ENCODE measurements around the gene TNFSF15.

TNFSF15 gene

DNA sequence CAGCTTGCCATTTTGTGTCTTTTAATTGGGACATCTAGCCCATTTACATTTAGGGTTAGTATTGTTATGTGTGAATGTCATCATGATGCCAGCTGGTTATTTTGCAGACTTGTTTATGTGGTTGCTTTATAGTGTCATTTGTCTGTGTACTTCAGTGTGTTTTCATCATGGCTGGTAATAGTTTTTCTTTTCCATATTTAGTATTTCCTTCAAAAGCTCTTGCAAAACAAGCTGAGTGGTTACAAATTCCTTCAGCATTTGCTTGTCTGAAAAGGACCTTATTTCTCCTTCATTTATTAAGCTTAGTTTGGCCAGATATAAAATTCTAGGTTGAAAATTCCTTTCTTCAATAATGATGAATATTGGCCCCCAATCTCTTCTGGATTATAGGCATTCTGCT is 28.5 kb upstream of the TNFSF15 start:
- H3K4me3 Mint-ChIP-seq = no peak overlapping the region
- H3K36me3 Mint-ChIP-seq = no peaks in the 10 kb centered on the region
- H3K9me3 Mint-ChIP-seq = no peaks in the 10 kb centered on the region
- ATAC-seq (ENCODE audit: low read depth) = no peak
- DNase-seq (ENCODE audit: low spot score in 2 of 2) = no peak
- H3K27me3 Mint-ChIP-seq = peaks cover 5% of the 10 kb centered on the region
- H3K4me1 Mint-ChIP-seq = no peaks in the 10 kb centered on the region
- no peak overlapping the region for H3K27ac Mint-ChIP-seq

DNA sequence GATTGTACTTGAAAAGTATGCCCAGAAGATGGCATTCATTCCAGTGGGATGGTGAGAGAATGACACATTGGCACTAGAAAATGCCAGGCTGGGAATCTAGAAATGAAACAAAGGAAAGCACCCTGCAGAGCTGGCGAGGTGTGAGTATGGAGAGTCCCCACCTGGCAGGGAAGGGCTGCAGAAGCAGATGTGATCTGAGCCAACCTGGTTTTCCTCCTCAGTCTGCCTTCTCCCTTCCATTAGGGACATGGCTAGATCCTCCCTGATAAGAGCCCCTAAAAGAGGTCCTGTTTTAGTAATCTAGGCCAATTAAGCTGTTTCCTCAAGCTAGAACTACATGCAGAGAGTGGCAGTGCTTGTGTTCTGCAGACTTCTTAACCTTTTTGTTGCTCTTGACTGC is 24.7 kb upstream of the TNFSF15 start:
- H3K4me3 Mint-ChIP-seq = no peak overlapping the region
- no peaks in the 10 kb centered on the region for H3K9me3 Mint-ChIP-seq
- DNase-seq (ENCODE audit: low spot score in 2 of 2) = no peak
- H3K4me1 Mint-ChIP-seq = peaks cover 4% of the 10 kb centered on the region
- H3K27ac Mint-ChIP-seq = no peak overlapping the region
- no peak for ATAC-seq (ENCODE audit: low read depth)
- H3K36me3 Mint-ChIP-seq = no peaks in the 10 kb centered on the region
- peaks cover 4% of the 10 kb centered on the region for H3K27me3 Mint-ChIP-seq

DNA sequence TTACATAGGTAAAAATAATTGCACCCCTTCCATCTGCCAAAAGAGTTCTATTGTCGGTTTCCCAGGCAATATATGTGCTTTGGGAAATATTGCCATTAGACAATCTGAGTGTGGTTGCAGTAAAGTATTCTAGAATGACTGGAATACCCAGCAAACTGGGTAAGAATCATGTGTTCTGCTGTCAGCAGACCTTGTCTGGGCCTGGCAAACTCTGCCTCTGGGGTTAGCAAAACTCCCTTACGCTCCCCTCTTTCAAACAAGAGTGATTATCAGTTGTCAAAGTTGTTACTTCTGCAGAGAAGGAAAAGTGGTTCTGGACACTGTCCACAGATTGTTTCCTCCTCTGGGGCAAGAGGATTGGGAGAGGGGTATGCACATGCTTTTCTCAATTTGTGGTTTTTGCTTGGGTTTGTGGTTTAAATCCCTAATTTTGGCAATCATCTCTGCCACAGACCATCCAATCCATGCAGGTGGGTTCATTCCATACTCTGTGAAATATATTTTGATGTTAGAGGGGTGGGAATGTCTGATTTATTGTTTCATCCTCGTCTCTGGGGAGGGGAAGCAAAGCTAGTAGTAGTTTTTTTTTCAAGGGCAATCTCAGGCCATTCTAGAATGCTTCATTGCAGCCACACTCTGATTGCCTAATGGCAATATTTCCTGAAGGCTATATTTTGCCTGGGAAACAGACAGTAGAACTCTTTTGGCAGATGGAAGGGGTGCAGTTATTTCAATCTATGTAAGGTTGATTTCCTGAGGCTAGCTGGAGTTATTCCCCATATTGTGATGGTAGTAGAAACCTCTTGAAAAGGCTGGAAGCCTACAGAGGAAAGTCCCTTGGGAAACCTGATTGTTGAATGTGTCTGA is 24.0 kb upstream of the TNFSF15 start:
- Mint-ChIP-seq H3K36me3 (no peaks in the 10 kb centered on the region), H3K4me1 (peaks cover 4% of the 10 kb centered on the region), H3K4me3 (no peak overlapping the region), H3K27me3 (peaks cover 4% of the 10 kb centered on the region), H3K9me3 (no peaks in the 10 kb centered on the region), H3K27ac (no peak overlapping the region)
- DNase-seq (ENCODE audit: low spot score in 2 of 2) = no peak
- no peak for ATAC-seq (ENCODE audit: low read depth)

DNA sequence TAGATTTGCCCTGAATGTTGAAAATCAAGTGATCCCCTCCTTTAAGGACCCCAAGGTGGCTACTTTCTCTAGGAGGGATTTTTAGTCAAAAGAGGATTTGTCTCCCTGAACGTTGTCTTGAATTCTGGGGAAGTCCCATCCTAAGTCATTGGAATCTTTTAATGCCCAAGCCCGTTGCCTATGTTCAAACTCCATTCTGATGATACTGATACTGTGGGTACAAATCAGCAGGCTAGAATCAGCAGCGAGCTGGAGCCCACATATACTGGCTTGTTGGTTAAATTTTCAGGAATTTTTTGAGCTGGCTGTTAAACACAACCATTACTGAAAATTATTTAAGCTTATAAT is 22.4 kb upstream of the TNFSF15 start:
- DNase-seq (ENCODE audit: low spot score in 2 of 2) = no peak
- Mint-ChIP-seq H3K36me3 (no peaks in the 10 kb centered on the region), H3K27ac (no peak overlapping the region), H3K4me3 (no peak overlapping the region), H3K9me3 (no peaks in the 10 kb centered on the region), H3K4me1 (peaks cover 4% of the 10 kb centered on the region), H3K27me3 (peaks cover 4% of the 10 kb centered on the region)
- ATAC-seq (ENCODE audit: low read depth) = no peak

DNA sequence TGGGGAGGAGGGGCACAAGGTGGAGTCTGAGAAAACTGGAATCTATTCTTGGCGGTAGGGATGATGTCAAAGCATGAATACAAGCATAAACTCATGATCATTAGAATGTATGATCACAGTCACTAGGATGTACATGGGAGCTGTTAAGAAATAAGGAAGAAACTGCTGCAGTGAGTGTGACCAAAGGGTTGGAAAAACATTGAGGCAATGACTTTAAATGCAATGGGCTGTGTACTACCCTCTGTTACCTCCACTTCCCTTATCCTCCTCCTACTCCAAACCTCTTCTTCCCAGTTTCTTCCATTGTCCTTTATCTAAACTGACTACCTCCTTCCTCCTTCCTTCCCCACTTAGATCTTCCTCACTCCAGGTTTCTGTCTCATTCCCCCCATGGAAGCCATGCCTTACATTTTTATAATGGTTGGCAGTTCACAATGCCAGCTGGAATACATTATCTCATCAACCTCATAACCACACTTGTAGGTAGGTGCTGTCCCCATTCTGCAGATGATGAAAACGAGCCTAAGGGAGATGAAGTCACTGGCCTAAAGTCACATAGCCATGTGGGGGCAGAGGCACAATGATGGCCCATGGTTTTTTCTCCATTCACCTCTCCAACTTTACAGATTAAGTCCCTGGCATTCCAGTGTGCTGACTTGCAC is 21.9 kb upstream of the TNFSF15 start:
- no peak overlapping the region for H3K27ac Mint-ChIP-seq
- no peak for ATAC-seq (ENCODE audit: low read depth)
- DNase-seq (ENCODE audit: low spot score in 2 of 2) = no peak
- peaks cover 4% of the 10 kb centered on the region for H3K4me1 Mint-ChIP-seq
- no peaks in the 10 kb centered on the region for H3K9me3 Mint-ChIP-seq
- H3K36me3 Mint-ChIP-seq = no peaks in the 10 kb centered on the region
- H3K27me3 Mint-ChIP-seq = peaks cover 4% of the 10 kb centered on the region
- H3K4me3 Mint-ChIP-seq = no peak overlapping the region

DNA sequence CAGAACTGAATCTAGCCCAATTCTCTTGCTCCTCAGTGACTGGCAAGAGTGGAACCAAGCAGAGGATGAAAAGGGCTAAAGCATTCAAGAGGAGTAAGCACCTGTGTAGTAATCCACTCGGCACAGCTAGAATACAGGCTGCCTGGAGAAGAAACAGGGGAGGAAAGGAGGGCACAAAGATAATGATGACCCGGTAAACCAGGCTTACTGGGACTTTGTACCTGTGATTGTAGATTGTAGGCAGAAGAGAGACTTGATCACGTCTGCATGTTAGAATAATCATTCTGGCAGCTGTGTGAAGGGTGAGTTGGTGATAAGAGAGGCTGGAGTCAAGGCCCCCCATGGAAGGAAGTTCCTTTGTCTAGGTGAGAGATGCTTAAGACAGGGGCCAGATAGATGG is 20.6 kb upstream of the TNFSF15 start:
- Mint-ChIP-seq H3K4me3 (no peak overlapping the region), H3K27ac (no peak overlapping the region), H3K27me3 (peaks cover 7% of the 10 kb centered on the region), H3K4me1 (peaks cover 8% of the 10 kb centered on the region), H3K9me3 (no peaks in the 10 kb centered on the region), H3K36me3 (no peaks in the 10 kb centered on the region)
- DNase-seq (ENCODE audit: low spot score in 2 of 2) = no peak
- ATAC-seq (ENCODE audit: low read depth) = no peak

DNA sequence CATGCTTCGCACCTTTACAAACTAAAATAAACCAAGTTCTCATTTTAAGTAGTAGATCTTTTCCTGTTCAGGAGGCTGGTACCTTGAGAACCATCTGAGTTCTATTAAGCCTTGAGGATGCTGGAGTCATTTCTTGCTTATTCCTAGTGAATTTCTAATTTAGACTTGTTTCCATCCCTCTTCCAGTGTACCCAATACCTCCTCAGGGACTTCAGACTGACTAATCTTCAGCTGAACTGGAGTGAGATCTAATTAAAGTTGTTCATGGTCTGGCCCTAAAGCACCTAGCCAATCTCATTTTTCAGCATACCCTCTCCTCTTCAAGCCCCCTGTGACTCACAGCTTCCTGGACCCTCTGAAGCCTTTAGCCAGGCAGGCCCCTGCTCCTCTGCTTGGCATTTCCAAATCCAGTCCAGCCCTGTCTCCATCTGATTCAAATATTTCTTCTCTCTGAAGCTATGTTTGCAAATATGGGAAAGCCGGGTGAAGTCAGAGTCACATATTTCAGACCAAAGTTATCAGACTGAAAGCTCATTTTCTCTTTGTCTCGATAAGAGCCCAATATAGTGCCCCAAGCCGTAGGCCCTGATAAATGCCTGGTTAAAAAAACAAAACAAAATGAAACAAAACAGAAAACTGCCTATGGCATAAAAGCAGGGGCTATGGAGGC is 19.4 kb upstream of the TNFSF15 start:
- H3K36me3 Mint-ChIP-seq = no peaks in the 10 kb centered on the region
- DNase-seq (ENCODE audit: low spot score in 2 of 2) (no peak), ATAC-seq (ENCODE audit: low read depth) (no peak)
- H3K4me3 Mint-ChIP-seq = no peak overlapping the region
- peaks cover 12% of the 10 kb centered on the region for H3K27me3 Mint-ChIP-seq
- H3K9me3 Mint-ChIP-seq = no peaks in the 10 kb centered on the region
- H3K27ac Mint-ChIP-seq = no peak overlapping the region
- H3K4me1 Mint-ChIP-seq = peaks cover 8% of the 10 kb centered on the region

DNA sequence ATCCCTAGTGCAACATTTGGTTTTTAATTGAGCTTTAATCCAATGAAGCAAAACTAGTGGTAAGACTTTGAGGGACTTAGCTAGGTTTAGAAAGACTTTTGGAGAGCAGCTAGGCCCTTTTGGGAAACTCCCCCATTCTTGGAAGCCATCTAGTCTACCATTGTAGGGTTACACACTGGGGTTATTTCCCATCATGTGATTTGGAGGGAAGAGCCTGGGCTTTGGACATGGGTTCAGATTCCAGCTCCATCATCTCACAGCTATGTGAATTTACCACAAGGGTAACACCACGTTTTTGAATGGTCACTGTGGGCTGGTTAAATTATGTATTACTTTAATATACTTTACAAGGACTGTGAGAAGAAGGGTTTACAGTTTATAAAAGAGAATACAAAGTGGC is 18.3 kb upstream of the TNFSF15 start:
- H3K36me3 Mint-ChIP-seq = no peaks in the 10 kb centered on the region
- no peak overlapping the region for H3K27ac Mint-ChIP-seq
- ATAC-seq (ENCODE audit: low read depth) (no peak), DNase-seq (ENCODE audit: low spot score in 2 of 2) (no peak)
- H3K27me3 Mint-ChIP-seq = peaks cover 12% of the 10 kb centered on the region
- no peaks in the 10 kb centered on the region for H3K9me3 Mint-ChIP-seq
- H3K4me1 Mint-ChIP-seq = peaks cover 8% of the 10 kb centered on the region
- no peak overlapping the region for H3K4me3 Mint-ChIP-seq

DNA sequence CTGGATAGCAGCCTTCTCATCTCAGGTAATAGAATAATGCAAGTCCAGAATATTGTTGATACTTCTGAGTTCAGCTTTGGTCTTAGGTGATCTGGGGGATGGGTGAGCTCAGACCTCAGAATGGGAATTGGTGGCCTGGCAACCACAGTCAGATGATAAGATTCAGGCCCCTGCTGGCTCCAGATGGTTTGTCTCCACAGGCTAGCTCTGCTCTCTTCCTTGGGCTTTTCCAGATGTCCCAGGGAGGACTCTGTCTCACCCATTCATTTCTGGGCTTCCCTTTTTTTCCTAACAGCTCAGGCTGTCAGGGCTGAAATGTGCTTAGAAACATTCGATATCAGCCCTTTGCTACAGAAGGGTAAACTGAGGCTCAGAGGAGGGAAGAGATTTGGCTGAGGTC is 17.6 kb upstream of the TNFSF15 start:
- Mint-ChIP-seq H3K27ac (no peak overlapping the region), H3K9me3 (no peaks in the 10 kb centered on the region), H3K27me3 (peaks cover 12% of the 10 kb centered on the region), H3K36me3 (no peaks in the 10 kb centered on the region), H3K4me3 (no peak overlapping the region), H3K4me1 (peaks cover 8% of the 10 kb centered on the region)
- no peak for ATAC-seq (ENCODE audit: low read depth)
- DNase-seq (ENCODE audit: low spot score in 2 of 2) = no peak

DNA sequence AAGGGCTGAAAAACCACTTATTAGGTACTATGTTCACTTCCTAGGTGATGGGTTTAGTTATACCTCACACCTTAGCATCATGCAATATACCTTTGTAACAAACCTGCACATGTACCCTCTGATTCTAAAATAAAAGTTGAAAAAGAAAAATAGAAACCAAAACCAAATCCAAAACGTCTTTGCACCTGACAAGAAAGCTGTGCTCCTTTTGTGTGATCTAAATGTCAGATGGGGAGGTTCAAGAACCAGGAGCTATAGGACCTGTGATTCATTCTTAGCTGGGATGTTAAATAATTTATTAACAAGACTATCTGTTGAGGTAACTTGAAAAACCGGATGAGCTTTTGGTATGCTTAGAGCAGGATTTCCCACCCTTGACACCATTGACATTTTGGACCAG is 16.9 kb upstream of the TNFSF15 start:
- peaks cover 6% of the 10 kb centered on the region for H3K4me1 Mint-ChIP-seq
- H3K4me3 Mint-ChIP-seq = no peak overlapping the region
- H3K27me3 Mint-ChIP-seq = peaks cover 12% of the 10 kb centered on the region
- no peaks in the 10 kb centered on the region for H3K9me3 Mint-ChIP-seq
- DNase-seq (ENCODE audit: low spot score in 2 of 2) (no peak), ATAC-seq (ENCODE audit: low read depth) (no peak)
- H3K27ac Mint-ChIP-seq = no peak overlapping the region
- H3K36me3 Mint-ChIP-seq = no peaks in the 10 kb centered on the region

DNA sequence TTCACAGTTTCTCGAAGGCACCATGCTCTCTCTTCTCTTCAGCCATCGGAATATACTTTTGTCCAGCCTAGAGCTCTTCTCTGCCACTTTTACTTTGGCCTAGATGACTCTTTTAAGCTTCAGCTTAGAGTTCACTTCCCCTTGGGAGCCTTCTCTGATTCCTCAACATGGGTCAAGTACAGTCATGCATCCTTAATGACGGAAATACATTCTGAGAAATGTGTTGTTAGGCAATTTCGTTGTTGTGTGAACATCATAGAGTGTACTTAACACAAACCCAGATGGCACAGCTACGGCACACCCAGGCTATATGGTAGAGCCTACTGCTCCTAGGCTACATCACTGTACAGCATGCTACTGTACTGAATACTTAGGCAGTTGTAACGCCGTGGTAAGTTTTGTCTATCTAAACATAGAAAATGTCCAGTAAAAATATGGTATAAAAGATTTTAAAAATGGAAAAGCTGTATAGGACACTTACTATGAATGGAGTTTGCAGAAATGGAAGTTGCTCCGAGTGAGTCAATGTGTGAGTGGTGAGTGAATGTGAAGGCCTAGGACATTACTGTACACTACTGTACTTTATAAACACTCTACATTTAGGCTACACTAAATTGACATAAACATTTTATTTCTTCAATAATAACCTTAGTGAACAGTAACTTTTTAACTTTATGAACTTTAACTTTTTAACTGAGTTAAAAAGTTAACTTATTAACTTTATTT is 15.1 kb upstream of the TNFSF15 start:
- H3K9me3 Mint-ChIP-seq = no peaks in the 10 kb centered on the region
- no peak for ATAC-seq (ENCODE audit: low read depth)
- no peaks in the 10 kb centered on the region for H3K36me3 Mint-ChIP-seq
- peaks cover 8% of the 10 kb centered on the region for H3K27me3 Mint-ChIP-seq
- peaks cover 4% of the 10 kb centered on the region for H3K4me1 Mint-ChIP-seq
- no peak overlapping the region for H3K27ac Mint-ChIP-seq
- no peak for DNase-seq (ENCODE audit: low spot score in 2 of 2)
- H3K4me3 Mint-ChIP-seq = no peak overlapping the region

DNA sequence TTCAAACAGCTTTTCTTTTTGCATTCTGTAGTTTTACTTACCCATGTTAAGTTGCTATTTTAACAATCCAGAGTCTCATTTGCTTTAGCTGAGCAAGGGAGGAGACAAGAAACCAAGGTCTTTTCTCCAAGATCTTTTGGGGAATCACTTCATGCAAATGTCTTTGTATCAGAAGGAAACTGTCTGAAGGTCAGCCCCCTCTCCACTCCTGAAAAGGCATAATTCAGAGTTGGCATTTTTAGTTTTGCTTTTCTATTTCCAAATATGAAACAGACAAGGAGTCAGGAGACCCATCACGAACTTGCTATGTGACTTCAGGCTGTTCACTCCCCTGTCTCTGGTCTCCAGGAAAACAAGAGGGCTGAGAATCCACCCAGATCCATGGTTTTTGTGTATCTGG is 12.3 kb upstream of the TNFSF15 start:
- Mint-ChIP-seq H3K36me3 (peaks cover 6% of the 10 kb centered on the region), H3K4me3 (no peak overlapping the region), H3K27me3 (peaks cover 14% of the 10 kb centered on the region), H3K4me1 (peaks cover 6% of the 10 kb centered on the region), H3K9me3 (no peaks in the 10 kb centered on the region), H3K27ac (no peak overlapping the region)
- ATAC-seq (ENCODE audit: low read depth) = no peak
- DNase-seq (ENCODE audit: low spot score in 2 of 2) = no peak

DNA sequence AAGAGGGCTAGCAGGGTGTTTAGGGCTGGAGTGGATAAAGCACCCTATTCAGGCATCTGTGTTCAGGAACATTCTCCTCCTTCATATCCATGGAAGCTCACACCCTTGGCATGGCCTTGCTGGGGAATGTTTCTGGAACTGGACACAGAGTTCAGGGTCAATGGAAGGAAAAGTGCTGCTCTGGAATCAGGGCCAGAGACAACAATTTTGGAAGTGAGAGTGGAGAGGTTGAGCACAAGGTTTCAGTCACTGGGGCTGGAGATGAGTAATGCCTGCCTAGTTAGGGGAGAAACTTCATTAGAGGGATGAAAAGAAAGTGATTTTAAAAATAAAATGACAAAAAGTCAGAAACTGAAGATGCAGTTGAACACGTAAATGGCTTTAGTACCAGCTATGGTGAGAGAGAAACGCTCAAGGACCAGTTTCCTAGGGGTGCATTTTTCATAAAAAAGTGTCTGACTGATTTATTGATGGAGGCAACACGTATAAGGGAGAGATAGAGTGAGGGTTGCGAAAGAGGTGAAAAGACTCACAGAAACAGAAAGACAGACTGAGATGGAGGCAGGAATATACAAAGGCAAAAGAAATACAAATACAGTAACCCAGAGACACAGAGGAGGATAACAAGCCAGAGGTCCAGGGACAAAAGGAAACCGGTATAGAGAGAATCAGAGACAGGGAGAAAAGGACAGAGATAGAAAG is 8.0 kb upstream of the TNFSF15 start:
- no peaks in the 10 kb centered on the region for H3K9me3 Mint-ChIP-seq
- DNase-seq (ENCODE audit: low spot score in 2 of 2) (no peak), ATAC-seq (ENCODE audit: low read depth) (no peak)
- peaks cover 6% of the 10 kb centered on the region for H3K36me3 Mint-ChIP-seq
- peaks cover 11% of the 10 kb centered on the region for H3K4me1 Mint-ChIP-seq
- no peak overlapping the region for H3K27ac Mint-ChIP-seq
- H3K27me3 Mint-ChIP-seq = peaks cover 13% of the 10 kb centered on the region
- no peak overlapping the region for H3K4me3 Mint-ChIP-seq
